SKM-1 treated with dmso at 0.1 percent for 144 hours (cell line): ENCODE measurements around the gene KNSTRN.

Source experiments
- DNase-seq: peaks from one replicate; lab custom pipeline; 2025; ENCODE audit not compliant: unreplicated experiment; lab: John Stamatoyannopoulos, UW

KNSTRN gene, protein sequence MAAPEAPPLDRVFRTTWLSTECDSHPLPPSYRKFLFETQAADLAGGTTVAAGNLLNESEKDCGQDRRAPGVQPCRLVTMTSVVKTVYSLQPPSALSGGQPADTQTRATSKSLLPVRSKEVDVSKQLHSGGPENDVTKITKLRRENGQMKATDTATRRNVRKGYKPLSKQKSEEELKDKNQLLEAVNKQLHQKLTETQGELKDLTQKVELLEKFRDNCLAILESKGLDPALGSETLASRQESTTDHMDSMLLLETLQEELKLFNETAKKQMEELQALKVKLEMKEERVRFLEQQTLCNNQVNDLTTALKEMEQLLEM

DNA sequence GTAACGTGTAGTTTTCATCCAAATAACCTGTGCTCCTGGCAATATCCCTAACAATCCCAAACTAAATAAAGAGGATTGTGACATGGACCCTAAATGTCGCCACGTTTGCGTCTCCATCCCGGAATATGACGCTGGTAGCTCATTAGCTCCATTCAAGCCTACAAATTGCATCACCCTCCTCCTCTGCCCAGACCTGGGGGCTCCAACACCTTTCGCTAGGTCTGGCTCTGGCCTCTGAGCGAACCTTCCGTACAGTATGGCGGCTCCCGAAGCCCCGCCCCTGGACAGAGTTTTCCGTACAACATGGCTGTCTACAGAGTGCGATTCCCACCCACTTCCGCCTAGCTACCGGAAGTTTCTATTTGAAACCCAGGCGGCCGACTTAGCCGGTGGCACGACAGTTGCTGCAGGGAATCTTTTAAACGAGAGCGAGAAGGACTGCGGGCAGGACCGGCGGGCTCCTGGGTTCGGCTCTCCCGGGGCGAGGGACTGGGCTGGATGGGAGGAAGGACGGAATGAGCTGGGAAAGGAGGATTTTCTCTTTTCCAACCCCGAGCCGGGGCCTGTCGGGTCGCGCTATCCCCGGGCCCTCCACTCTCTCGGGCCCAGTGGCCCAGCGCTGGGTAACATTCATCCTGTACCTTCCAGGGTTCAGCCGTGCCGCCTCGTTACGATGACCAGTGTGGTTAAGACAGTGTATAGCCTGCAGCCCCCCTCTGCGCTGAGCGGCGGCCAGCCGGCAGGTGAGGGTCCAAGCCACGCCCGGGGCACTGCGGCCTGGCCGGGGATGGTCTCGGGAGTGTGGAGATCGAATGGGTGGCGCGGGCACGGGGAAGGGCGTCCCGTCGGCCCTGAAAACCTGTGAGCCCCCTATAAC lies at the start of gene KNSTRN:
Gene KNSTRN (plus strand): TSS at position 142 of the 877 bp plus-strand sequence. CDS start 115 bp downstream, at position 257.
- peak; percentile 93 for DNase-seq

DNA sequence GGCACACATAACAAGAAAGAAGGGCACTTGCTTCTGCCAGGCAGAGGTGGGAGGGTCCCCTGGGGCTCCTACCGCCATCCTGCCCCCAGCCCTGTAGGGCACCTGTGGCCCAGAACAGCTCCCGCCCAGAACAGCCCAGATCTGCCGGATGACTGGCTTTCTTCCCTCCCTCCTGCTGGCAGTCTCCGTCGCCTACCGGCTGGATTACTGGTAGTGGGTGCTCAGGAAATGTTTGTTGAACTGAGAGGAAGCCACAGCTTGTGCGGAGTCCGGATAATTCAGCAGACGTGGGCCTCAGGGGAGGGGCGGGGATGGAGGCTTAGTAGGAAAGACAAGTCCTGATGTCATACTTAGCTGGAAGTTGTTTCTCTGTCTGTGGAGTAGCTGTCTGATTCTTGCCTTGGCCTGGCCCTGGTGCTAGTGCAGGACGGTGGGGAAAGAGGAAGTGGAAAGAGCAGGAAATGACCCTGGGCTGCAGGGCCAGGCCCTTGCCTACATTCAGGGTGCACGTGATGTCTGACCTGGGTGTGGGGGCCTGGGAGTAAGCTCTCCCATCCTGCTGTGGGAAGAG lies 48.5 kb upstream of the KNSTRN start:
- DNase-seq: peak; percentile 97

DNA sequence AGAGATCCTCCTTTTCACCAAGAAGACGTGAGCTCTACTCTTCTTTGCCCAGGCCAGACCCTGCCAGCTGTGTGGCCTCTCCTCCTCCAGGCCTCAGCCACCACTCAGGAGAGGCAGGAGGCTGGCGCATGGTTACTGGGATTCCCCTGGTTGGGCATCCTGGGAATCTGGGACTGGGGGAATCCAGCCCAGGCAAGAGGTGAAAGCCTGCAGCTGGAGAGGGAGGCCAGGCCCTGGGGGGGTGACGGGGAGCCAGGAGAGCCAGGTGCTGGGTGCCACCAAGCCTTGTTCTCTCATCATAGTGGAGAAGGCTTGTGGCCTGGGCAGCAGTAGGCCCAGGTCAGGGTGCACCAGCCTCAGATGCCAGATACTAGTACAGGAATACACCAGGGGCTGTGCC lies 48.0 kb upstream of the KNSTRN start:
- no peak for DNase-seq

- peak; percentile 10 for DNase-seq
Measured at GRCh38 chr15:40334941-40335795, 47.4 kb upstream of the KNSTRN start.

DNA sequence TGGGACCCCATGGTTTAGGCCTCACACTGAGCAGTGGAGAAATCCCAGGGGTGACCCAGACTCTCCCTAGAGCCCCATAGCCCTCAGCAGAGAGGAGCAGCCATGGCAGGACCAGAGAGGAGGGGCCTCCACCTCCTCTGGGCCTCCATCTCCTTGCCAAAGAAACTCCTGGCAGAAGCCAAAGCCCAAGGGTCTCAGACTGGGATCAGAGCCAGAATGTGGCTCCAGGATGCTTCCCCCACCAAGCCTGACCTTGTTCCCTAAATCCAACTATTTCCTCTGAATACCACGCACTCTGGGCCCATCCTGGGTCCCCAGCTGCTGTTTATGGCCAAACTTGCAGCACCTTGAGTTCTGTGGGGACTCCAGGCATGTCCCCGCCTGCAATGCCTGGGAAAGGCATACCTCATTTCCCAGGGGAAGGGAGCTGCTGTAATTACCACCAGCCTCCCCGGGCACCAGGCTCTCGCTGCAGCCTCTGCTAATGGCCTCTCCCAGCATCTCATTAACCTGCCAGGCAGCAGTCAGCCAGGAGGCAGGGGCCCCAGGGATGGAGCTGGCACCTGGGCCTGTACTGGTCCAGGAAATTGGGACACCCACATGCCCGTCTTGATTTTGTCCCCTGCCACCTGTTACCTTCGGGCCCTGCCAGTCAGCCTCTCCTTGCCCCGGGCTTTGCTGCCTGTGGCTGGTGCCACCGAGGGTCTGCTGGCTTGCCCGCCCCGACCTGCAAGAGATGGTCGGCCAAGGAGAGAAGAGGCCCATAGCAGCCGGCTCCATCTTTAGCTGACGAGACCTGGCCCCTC lies 46.4 kb upstream of the KNSTRN start:
- no peak for DNase-seq

DNA sequence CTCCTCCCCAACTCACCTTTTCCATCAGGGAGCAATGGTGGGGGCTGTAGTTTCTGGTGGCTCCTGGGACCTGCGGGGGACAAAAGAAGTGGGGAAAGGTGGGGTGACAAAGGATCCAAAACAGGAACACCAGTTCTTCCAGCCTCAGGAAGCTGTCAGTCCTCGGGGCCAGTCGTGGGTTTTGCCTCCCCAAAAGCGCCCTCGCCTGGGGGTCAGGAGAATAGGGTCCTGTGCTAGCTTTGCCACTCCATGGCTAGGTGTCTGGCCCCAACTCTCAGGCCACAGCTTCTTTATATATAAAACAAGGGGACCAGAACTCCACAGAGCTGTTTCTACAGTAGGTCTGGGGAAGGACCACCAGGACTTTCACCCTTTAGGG lies 45.8 kb upstream of the KNSTRN start:
- DNase-seq: peak; percentile 19

DNA sequence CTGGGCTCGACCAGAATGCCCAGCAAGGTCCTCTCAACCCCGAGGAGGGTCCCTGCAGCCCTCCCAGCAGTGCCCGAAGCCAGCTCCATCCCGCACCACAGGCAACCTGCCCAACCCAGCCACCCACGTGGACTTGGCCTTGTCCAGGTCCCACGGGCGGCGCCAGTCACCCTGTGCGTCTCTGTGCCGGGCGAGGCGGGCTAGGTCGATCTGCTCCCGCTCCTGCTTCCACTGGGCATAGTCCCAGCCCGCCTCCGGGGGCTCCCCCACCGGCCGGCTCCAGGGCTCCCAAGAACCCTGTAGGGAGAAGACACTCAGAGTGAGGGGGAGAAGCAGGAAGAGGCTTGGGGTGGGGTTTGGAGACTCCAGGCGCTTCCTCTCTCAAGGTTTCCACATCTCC lies 44.9 kb upstream of the KNSTRN start:
- no peak for DNase-seq

DNA sequence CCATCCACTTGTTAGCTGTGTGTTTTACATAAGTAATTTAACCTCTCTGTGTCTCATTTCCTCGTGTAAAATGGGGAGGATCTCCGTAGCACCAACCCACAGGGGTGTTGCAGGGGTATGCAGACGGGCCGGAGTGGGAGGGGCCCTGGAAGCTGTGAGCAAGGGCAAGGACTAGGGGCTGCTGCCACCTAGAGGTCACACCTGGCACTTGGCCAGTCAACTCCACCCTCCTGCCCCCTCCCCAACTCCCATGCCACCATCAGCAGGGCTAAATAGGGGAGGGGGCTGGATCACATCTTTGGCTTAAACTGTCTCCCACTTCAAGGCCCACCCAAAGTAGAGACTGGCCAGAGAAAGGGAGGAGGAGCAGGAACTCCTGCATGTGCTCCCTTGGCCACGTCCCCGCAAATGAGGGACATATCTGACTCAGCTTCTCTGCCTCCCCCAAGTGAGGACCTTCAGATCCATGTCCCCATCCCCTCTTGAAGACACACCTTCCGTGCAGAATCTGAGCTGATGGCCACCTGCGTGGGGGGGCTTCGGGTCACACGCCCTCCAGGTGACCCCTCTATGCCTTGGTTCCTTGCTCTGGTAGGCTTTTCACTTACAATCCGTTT lies 44.4 kb upstream of the KNSTRN start:
- DNase-seq: peak; percentile 84

- no peak for DNase-seq
Measured at GRCh38 chr15:40338921-40339620, 43.5 kb upstream of the KNSTRN start.

DNA sequence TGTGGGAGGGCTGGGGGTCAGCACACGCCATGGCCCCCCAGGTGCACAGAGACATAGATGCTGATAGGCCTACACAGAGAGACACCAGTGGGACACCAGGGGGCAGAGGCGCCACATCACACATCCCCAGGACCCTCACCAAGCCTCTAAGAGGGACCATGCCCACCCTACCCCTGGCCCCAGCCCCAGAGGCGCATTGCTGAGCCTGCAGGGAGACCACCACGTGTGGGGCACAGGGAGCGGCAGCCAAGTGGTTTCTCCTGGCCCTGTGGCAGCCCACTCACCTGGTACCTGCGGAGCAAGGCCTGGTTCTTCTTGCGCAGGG lies 42.9 kb upstream of the KNSTRN start:
- no peak for DNase-seq

DNA sequence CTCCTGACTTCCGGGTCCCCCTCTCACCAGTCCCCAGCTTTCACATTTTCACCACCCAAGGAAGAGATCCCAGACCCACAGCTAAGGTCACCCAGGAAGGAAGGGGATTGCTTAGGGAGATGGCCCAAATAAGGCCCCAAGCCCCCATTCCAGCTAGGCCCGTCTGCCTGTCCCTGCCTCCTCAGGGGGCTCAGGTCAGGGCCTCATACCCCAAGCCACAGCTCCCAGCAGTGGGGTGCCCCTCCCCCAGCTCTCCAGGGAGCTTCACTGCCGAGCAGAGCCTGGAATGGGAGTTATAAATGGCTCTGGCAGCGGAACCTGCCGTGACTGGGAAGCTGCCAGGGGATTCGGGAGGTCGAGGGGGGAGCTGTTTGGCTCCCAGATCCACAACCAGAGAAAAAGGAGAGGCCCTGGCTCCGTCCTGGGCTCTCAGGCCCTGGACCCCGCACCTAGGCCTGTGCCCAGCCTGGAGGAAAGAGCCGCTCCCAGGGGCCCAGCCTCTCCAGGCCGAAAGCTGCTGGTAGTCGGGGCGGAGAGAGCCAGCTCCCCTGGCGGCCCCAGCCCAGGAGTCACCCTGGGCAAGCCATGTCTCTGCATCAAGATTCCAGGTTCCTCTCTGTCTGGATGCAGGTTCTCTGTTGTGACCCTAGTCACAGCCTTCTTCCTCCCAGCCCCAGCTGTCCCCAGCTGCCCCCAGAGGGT lies 42.3 kb upstream of the KNSTRN start:
- no peak for DNase-seq

DNA sequence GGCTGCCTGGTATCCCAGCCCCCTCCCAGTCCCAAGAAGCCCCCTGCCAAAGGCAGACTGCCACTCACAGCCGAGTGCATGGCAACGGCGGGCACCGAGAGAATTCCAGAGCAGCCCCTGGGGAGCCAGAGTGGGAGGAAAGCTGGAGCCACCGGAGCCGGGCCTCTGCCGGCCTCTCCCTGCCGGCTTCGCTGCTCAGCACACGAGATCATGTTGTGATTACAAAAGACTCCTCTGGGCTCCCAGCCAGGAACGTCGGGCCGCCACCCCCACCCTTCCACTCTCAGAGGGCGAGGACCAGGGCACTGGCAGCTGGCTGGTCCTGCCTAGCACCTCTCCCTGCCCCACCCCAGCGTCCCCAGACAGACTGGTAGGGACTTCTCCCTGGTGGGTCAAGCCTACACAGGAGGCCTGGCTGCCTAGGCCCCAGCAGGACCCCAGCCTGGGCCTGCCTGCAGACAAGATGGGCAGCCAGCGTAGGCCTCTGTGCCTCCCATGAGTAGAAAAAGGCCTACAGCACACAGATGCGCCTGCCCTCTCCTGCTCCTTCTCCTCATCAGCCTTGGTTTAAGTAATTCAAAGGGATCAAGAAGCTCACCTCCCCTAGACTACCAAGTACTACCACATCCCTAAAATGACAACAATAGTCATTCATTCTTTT lies 41.7 kb upstream of the KNSTRN start, which contains the start of gene CCDC9B:
Gene CCDC9B (minus strand): TSS at position 200 of the 661 bp plus-strand sequence. CDS start 120 bp downstream, at position 80.
- peak; percentile 68 for DNase-seq

DNA sequence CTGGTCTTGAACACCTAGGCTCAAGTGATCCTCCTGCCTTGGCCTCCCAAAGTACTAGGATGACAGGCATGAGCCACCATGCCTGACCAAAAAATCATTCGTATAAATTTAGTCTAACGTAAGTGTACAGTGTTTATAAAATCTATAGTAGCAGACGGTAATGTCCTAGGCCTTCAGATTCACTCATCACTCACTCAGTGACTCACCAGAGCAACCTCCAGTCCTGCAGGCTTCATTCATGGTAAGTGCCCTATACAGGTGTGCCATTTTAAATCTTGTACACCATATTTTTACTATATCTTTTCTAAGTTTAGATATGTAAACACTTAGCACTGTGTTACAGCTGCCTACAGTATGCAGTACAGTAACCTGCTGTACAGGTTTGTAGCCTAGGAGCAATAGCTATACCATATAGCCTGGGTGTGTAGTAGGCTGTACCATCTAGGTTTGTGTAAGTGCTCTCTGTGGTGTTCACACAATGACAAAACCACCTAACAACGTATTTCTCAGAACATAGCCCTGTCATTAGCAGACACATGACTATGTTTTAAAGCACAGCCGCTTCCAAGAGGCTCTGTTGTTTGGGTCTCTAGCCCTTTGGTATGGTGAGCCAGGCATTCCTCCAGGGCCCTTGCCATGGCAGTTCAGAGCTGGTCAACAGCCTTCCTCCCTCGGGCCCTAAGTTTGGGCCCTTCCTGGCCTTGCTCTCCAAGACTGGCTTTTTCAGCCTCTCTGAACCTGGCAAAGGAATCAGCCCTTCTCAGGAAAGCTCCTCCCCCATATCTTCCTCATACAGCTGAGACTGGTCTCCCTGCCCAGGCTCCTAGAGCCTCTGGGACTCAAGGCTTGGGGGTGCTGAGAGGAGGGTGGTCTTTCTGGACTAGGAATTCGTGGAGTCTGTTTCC lies 39.9 kb upstream of the KNSTRN start:
- DNase-seq: no peak

DNA sequence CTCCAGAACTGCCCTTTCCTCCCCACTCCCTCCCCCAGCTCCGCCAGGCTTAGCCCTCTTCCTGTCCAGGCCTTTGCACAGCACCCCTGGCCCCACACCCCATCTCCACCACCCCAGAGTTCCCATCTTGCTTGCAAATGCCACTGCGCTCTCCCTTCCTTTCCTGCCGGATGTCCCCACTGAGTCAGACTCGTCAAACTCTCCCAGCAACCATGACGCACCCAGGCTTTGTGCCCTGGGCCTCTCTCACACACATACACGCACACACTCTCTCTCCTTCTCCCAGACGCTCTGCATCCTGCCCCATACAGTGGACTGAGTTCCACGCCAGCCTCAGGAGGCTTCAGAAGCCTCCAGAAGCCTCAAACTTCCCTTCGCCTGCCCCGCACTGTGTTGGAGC lies 39.0 kb upstream of the KNSTRN start:
- no peak for DNase-seq

DNA sequence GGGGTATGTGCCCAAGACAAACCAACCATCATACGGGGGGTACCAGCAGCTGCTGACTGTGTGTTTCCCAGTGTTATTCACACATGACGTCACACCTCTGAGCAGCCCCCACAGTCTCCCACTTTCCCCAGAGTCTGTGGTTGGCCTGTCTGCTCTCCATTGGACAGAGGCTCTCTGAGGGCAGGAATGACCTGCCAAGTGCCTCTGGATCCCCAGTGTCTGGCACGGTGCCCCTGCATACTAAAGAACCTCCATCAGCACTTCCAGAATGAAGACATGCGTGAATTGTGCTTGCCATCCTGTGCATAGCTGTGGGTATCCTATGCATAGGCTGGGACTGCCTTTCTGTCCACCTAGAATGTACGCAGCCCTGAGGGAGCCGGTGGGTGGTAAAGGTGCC lies 38.3 kb upstream of the KNSTRN start:
- no peak for DNase-seq

GRCh38 chr15:40344631-40345120 lies 37.8 kb upstream of the KNSTRN start:
- DNase-seq: peak; percentile 44
